ENCODE measurements around the gene GPI. TPM values are rescaled to one million over a fixed set of nuclear protein-coding genes. Genes with fewer than 3 reads are reported as not detected.

Gene GPI
- total RNA-seq, 1 donor from 2014 or later: 622 TPM

DNA sequence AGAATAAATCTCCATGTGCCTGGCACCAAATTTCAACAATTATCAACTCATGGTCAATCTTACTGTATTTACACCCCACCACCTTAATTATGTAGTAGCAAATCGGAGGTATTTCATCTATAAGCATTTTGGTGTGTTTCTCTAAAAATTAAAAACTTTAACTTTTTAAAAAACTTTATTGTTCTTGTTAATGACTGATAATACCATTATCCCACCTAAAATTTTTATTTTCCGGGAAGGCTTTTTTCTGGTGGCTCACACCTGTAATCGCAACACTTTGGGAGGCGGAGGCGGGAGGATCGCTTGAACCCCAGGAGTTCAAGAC lies 38.8 kb downstream of the GPI start:
- Mint-ChIP-seq H3K4me1 (ENCODE audit: low read depth) (peaks cover 6% of the 10 kb centered on the region), H3K36me3 (ENCODE audit: low read depth) (peaks cover 38% of the 10 kb centered on the region), H3K27me3 (ENCODE audit: low read depth) (no peaks in the 10 kb centered on the region), H3K9me3 (no peaks in the 10 kb centered on the region), H3K27ac (peak overlapping the region; percentile 79), H3K4me3 (ENCODE audit: low read depth) (peak overlapping the region; percentile 92)
- intact Hi-C loops (cut with micrococcal nuclease): loop anchor here (1.0 kb wide), 1 partner anchor 27 kb away; no protein-coding TSS in a partner anchor
- no peak for DNase-seq (ENCODE audit: low spot score)

GRCh38 chr19:34404109-34404909 lies 39.3 kb downstream of the GPI start, which contains the start of gene PDCD2L:
Gene PDCD2L (plus strand): TSS chr19:34404399. CDS start chr19:34404431, 32 bp downstream.
- Mint-ChIP-seq H3K36me3 (ENCODE audit: low read depth) (peaks cover 38% of the 10 kb centered on the region), H3K27ac (peak within 1 kb of the TSS; percentile 79), H3K27me3 (ENCODE audit: low read depth) (no peaks in the 10 kb centered on the region), H3K4me3 (ENCODE audit: low read depth) (peak within 1 kb of the TSS; percentile 92), H3K4me1 (ENCODE audit: low read depth) (peaks cover 6% of the 10 kb centered on the region), H3K9me3 (no peaks in the 10 kb centered on the region)
- intact Hi-C loops (cut with micrococcal nuclease): loop anchor here (1.0 kb wide), 1 partner anchor 26 kb away; no protein-coding TSS in a partner anchor
- peak; percentile 88 for DNase-seq (ENCODE audit: low spot score)

DNA sequence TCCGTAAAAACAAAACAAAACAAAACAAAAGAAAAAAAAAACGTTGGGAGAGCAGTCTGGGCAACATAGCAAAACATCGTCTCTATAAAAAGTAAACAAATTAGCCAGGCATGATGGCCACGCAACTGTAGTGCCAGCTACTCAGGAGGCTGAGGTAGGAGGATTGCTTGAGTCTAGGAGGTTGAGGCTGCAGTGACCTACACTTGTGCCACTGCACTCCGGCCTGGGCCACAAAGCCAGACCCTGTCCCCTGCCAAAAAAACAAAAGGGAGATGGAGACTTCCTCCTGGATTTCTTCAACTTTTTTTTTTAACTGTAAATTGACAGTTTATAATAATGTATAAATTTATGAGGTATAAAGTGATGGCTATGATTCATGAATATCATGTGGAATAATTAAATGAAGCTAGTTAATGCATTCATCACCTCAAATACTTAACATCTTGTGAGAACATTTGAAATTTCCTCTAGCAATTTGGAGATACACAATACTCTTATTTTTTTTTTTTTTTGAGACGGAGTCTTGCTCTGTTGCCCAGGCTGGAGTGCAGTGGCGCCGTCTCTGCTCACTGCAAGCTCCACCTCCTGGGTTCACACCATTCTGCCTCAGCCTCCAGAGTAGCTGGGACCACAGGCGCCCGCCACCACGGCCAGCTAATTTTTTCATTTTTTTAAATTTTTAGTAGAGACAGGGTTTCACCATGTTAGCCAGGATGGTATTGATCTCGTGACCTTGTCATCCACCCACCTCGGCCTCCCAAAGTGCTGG lies 41.1 kb downstream of the GPI start:
- no peaks in the 10 kb centered on the region for H3K9me3 Mint-ChIP-seq
- H3K36me3 Mint-ChIP-seq (ENCODE audit: low read depth): peaks cover 32% of the 10 kb centered on the region
- no peak overlapping the region for H3K27ac Mint-ChIP-seq
- H3K27me3 Mint-ChIP-seq (ENCODE audit: low read depth): no peaks in the 10 kb centered on the region
- no peak overlapping the region for H3K4me3 Mint-ChIP-seq (ENCODE audit: low read depth)
- DNase-seq (ENCODE audit: low spot score): no peak
- H3K4me1 Mint-ChIP-seq (ENCODE audit: low read depth): peaks cover 8% of the 10 kb centered on the region
- intact Hi-C loops (cut with micrococcal nuclease): no loop called here

DNA sequence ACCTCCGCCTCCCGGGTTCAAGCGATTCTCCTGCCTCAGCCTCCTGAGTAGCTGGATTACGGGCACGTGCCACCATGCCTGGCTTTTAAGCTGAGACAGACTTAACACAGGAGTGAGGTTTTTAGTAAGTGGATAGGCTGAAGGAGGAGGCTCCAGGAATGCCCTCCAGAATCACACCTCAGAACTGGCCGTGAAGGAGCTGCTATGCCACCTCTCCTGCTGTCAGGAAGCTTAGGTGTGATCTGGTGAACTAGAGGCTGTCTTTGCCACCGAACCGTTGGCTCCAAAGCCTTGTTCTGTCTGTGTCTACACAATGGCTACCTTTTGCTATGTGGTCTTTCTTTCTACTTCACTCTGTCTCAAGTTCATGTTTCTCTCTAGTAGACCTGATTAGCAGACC lies 43.4 kb downstream of the GPI start:
- DNase-seq (ENCODE audit: low spot score): no peak
- intact Hi-C loops (cut with micrococcal nuclease): no loop called here
- H3K36me3 Mint-ChIP-seq (ENCODE audit: low read depth): peaks cover 25% of the 10 kb centered on the region
- H3K9me3 Mint-ChIP-seq: no peaks in the 10 kb centered on the region
- no peak overlapping the region for H3K4me3 Mint-ChIP-seq (ENCODE audit: low read depth)
- no peak overlapping the region for H3K27ac Mint-ChIP-seq
- H3K4me1 Mint-ChIP-seq (ENCODE audit: low read depth): peaks cover 8% of the 10 kb centered on the region
- no peaks in the 10 kb centered on the region for H3K27me3 Mint-ChIP-seq (ENCODE audit: low read depth)

DNA sequence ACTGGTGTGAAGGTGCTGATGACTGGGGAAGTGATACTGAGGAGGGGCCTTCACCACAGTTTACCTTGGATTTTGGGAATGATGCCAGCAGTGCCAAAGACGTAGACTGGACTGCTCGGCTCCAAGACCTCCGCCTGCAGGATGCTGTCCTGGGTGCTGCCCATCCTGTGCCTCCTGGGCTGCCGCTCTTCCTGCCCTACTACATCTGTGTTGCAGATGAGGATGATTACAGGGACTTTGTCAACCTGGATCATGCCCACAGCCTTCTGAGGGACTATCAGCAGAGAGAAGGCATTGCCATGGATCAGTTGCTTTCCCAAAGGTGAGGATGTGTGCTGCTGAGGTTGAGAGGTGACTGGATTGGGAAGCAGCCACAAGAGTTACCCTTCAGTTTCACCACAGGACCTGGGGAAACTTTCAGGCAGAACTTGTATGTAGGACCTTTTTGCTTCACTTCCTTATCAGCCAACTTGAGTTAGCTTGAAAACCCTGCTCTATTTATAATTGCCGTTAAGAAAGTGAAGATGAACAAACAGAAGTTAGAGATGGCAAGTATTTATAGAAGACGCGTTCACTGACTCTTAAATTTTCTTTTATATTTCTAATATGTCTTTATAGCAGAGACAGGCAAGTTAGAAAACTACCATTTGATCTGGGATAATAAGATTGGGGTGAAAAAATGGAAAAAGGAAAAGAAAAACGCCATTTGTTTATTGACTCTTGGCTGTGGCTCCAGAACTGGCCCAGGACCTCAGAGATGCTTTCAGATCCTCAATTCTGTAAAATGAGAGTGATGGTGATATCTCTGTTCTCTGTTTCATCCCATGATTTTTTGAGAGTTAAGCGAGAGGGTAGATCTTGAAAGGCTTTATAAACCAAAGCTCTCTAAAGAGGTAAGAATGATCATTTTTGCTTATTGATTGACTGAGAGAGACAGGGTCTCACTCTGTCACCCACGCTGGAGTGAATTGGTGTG lies 44.5 kb downstream of the GPI start:
- Mint-ChIP-seq H3K9me3 (no peaks in the 10 kb centered on the region), H3K4me3 (ENCODE audit: low read depth) (no peak overlapping the region), H3K27me3 (ENCODE audit: low read depth) (no peaks in the 10 kb centered on the region), H3K4me1 (ENCODE audit: low read depth) (peaks cover 6% of the 10 kb centered on the region), H3K27ac (no peak overlapping the region), H3K36me3 (ENCODE audit: low read depth) (peaks cover 30% of the 10 kb centered on the region)
- intact Hi-C loops (cut with micrococcal nuclease): no loop called here
- no peak for DNase-seq (ENCODE audit: low spot score)

GRCh38 chr19:34411216-34411615 lies 46.2 kb downstream of the GPI start:
- intact Hi-C loops (cut with micrococcal nuclease): no loop called here
- Mint-ChIP-seq H3K27me3 (ENCODE audit: low read depth) (no peaks in the 10 kb centered on the region), H3K9me3 (no peaks in the 10 kb centered on the region), H3K4me3 (ENCODE audit: low read depth) (no peak overlapping the region), H3K27ac (no peak overlapping the region), H3K4me1 (ENCODE audit: low read depth) (peaks cover 4% of the 10 kb centered on the region), H3K36me3 (ENCODE audit: low read depth) (peaks cover 33% of the 10 kb centered on the region)
- no peak for DNase-seq (ENCODE audit: low spot score)

DNA sequence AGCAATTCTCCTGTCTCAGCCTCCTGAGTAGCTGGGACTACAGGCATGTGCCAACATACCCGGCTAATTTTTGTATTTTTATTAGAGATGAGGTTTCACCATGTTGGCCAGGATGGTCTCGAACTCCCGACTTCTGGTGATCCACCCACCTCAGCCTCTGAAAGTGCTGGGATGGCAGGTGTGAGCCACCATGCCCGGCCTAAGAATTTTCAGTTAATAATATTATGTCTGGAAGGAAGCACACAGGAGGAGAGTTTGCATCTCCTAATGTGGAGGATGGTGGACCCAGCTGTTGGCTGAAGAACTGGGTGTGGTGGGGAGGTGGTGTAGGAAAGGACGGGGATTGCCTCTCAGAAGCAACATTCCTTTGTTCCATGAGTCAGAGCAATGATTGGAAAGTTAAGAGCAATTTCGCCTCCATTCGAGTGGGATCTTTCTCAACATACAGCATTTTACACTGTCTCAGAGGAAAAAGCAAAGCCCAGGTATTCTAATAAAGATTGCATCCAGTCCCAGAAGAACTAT lies 51.1 kb downstream of the GPI start:
- H3K4me3 Mint-ChIP-seq (ENCODE audit: low read depth): no peak overlapping the region
- peaks cover 39% of the 10 kb centered on the region for H3K36me3 Mint-ChIP-seq (ENCODE audit: low read depth)
- H3K9me3 Mint-ChIP-seq: no peaks in the 10 kb centered on the region
- intact Hi-C loops (cut with micrococcal nuclease): no loop called here
- H3K4me1 Mint-ChIP-seq (ENCODE audit: low read depth): peaks cover 5% of the 10 kb centered on the region
- DNase-seq (ENCODE audit: low spot score): no peak
- no peak overlapping the region for H3K27ac Mint-ChIP-seq
- no peaks in the 10 kb centered on the region for H3K27me3 Mint-ChIP-seq (ENCODE audit: low read depth)

DNA sequence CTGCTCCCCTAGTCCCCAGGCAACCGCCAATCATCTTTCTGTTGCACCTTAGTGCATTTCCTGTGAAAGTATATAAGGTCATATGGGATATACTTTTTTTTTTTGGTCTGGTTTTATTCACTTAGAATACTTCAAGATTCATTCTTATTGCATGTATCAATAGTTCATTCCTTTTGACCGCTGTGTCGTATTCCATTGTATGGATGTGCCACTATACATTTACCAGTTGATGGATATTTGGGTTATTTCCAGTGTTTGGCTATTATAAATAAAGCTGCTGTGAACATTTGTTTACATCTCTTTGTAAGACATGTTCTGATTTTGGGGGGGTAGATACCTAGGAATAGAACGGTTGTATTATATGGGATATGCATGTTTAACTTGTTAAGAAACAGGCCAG lies 53.3 kb downstream of the GPI start:
- Mint-ChIP-seq H3K4me3 (ENCODE audit: low read depth) (no peak overlapping the region), H3K36me3 (ENCODE audit: low read depth) (peaks cover 35% of the 10 kb centered on the region), H3K27me3 (ENCODE audit: low read depth) (no peaks in the 10 kb centered on the region), H3K27ac (no peak overlapping the region), H3K9me3 (no peaks in the 10 kb centered on the region), H3K4me1 (ENCODE audit: low read depth) (peaks cover 5% of the 10 kb centered on the region)
- intact Hi-C loops (cut with micrococcal nuclease): no loop called here
- DNase-seq (ENCODE audit: low spot score): no peak

DNA sequence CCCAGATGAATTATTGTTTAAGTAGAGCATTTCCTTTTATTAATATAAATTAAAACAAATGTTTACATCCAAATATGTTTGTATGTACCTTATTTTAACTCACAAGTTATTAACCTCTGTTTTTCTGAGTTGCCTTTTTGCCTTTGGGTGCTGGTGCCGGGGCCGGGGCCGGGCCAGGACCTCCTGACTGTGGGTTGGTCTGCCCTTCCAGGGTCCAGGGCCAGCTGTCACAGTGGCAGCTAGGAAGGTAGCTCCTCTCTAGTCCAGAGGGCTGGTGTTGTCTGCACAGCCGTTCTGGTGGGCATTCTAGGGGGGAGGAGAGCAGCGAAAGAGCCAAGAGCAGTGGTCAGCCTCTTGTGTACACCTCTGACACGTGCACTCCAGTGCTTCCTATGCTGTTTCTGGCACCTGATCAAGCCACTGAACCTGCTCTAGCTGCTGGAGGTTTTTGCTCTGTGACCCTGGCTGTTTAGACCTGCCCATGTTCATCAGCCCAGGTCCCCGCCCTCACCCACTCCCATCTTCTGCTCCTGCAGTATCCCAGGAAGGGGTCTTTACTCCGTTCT lies 61.2 kb downstream of the GPI start:
- no peak for DNase-seq (ENCODE audit: low spot score)
- Mint-ChIP-seq H3K4me3 (ENCODE audit: low read depth) (no peak overlapping the region), H3K27ac (no peak overlapping the region), H3K4me1 (ENCODE audit: low read depth) (peaks cover 14% of the 10 kb centered on the region), H3K36me3 (ENCODE audit: low read depth) (peaks cover 39% of the 10 kb centered on the region), H3K9me3 (no peaks in the 10 kb centered on the region), H3K27me3 (ENCODE audit: low read depth) (no peaks in the 10 kb centered on the region)
- intact Hi-C loops (cut with micrococcal nuclease): no loop called here

GRCh38 chr19:34428549-34429285 lies 63.7 kb downstream of the GPI start:
- H3K9me3 Mint-ChIP-seq: no peaks in the 10 kb centered on the region
- H3K4me1 Mint-ChIP-seq (ENCODE audit: low read depth): peaks cover 23% of the 10 kb centered on the region
- intact Hi-C loops (cut with micrococcal nuclease): loop anchor here (2.0 kb wide), 1 partner anchor 64 kb away; the partner anchor contains the start of gene GPI
- peak; percentile 41 for DNase-seq (ENCODE audit: low spot score)
- peak overlapping the region; percentile 93 for H3K27ac Mint-ChIP-seq
- peaks cover 61% of the 10 kb centered on the region for H3K36me3 Mint-ChIP-seq (ENCODE audit: low read depth)
- peak overlapping the region; percentile 98 for H3K4me3 Mint-ChIP-seq (ENCODE audit: low read depth)
- H3K27me3 Mint-ChIP-seq (ENCODE audit: low read depth): no peaks in the 10 kb centered on the region

DNA sequence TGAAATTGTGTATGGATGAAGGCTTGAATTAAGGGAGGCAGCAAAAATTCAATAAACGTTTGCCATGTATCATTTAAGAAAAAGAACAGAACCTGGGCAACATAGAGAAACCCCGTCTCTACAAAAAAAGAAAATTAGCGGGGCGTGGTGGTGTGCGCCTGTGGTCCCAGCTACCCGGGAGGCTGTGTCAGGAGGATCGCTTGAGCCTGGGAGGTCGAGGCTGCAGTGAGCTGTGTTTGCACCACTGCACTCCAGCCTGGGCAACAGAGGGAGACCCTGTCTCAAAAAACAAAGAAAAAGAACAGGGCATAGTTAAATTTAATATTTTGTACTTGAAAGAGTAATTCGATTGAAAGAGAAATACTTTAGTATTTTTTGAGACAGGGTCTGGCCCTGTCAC lies 64.6 kb downstream of the GPI start:
- Mint-ChIP-seq H3K9me3 (no peaks in the 10 kb centered on the region), H3K4me3 (ENCODE audit: low read depth) (peak overlapping the region; percentile 98), H3K27me3 (ENCODE audit: low read depth) (no peaks in the 10 kb centered on the region), H3K36me3 (ENCODE audit: low read depth) (peaks cover 61% of the 10 kb centered on the region), H3K27ac (peak overlapping the region; percentile 93), H3K4me1 (ENCODE audit: low read depth) (peaks cover 23% of the 10 kb centered on the region)
- no peak for DNase-seq (ENCODE audit: low spot score)
- intact Hi-C loops (cut with micrococcal nuclease): loop anchor here (2.0 kb wide), 1 partner anchor 65 kb away; the partner anchor contains the start of gene GPI

All from activated T-helper 2 cell treated with anti-CD3 and anti-CD28 coated beads, Interferon-gamma antibody, Interleukin-2, Interleukin-4, amounts not matched to agents 10 μg/mL and 5 μg/mL and 100 μg/mL, durations not matched to agents 14 hours and 24 hours and 36 hours (primary cell).